Measurements from ENCODE around the gene CORO6. TPM values are rescaled to one million over a fixed set of nuclear protein-coding genes. Genes with fewer than 3 reads are reported as not detected.
A peak's percentile ranks its signal among the peaks of the same experiment; 100 is the strongest.

Gene CORO6
- total RNA-seq, 1 experiment from 2014 or later: 2.3 TPM

DNA sequence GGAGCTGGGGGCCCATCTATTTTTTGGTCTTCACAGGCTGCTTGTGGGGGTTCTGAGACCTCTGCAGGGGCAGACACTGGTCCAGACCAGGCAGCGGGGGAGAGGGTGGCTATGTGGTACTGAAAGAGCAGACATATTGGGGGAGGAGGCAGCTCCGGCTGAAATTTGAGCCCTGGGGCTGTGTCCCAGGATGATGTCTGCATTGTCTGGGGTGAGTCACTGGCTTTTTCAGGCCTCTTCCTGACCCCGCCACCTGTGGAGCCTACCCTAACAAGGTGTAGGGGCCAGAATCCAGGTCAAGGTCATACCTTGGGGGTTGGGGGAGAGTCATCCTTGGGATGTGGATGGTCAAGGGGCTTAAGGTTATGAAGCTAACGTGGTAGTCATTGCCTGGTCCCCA is 2.4 kb downstream of the CORO6 start:
- no peak overlapping the region for H4K8ac ChIP-seq (replicated peaks; ENCODE audit: insufficient read length, low read depth, low read length)
- no peak overlapping the region for H2BK12ac ChIP-seq (ENCODE audit: insufficient read length, low read depth, low read length)
- H2BK20ac ChIP-seq (ENCODE audit: low read depth, low read length, poor library complexity, severe bottlenecking): no peak overlapping the region
- H3K27me3 ChIP-seq (ENCODE audit: insufficient read depth, low read length): peaks cover 11% of the 10 kb centered on the region
- H2BK15ac ChIP-seq (ENCODE audit: low read depth, low read length): no peak overlapping the region
- H3K4me2 ChIP-seq (ENCODE audit: insufficient read depth, insufficient read length, low read length): no peak overlapping the region
- no peak overlapping the region for H3K4ac ChIP-seq (ENCODE audit: low read depth, low read length)
- peak; percentile 72 for DNase-seq
- H3K36me3 Mint-ChIP-seq (ENCODE audit: insufficient read depth in 1 of 3, low read depth in 3 of 3): no peaks in the 10 kb centered on the region; a peak in 1 of 7 replicates
- H2BK5ac ChIP-seq (ENCODE audit: insufficient read length, low read length): no peak overlapping the region
- no peaks in the 10 kb centered on the region for H4K20me1 ChIP-seq (ENCODE audit: control insufficient read depth, insufficient read depth, insufficient read length)
- peaks cover 48 to 71% of the 10 kb centered on the region in 2 experiments for H3K4me1 Mint-ChIP-seq
- no peak overlapping the region for H2AK5ac ChIP-seq (ENCODE audit: insufficient read length, low read length)
- TF ChIP-seq, protein P1, sequence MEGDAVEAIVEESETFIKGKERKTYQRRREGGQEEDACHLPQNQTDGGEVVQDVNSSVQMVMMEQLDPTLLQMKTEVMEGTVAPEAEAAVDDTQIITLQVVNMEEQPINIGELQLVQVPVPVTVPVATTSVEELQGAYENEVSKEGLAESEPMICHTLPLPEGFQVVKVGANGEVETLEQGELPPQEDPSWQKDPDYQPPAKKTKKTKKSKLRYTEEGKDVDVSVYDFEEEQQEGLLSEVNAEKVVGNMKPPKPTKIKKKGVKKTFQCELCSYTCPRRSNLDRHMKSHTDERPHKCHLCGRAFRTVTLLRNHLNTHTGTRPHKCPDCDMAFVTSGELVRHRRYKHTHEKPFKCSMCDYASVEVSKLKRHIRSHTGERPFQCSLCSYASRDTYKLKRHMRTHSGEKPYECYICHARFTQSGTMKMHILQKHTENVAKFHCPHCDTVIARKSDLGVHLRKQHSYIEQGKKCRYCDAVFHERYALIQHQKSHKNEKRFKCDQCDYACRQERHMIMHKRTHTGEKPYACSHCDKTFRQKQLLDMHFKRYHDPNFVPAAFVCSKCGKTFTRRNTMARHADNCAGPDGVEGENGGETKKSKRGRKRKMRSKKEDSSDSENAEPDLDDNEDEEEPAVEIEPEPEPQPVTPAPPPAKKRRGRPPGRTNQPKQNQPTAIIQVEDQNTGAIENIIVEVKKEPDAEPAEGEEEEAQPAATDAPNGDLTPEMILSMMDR (conservative IDR thresholded peaks at IDR 0.05): no peak
- H3K4me3 Mint-ChIP-seq: peak overlapping the region in 1 of 2 experiments; percentile 40; a peak in 1 of 5 replicates
- no peak overlapping the region for H2AFZ ChIP-seq (ENCODE audit: low read length)
- no peaks in the 10 kb centered on the region for H3K79me1 ChIP-seq (ENCODE audit: insufficient read depth, low read depth, low read length, poor library complexity, severe bottlenecking)
- H3K56ac ChIP-seq (ENCODE audit: insufficient read length, low read depth, low read length): no peak overlapping the region
- WGBS (ENCODE audit: extremely low coverage, insufficient read length, low lambda C conversion rate): no CpG with 5 or more reads among the region's 4 CpGs
- no peak overlapping the region for H4K5ac ChIP-seq (ENCODE audit: insufficient read length, low read depth, low read length)
- no peaks in the 10 kb centered on the region for H3K9me3 ChIP-seq (ENCODE audit: control insufficient read depth, low read depth, low read length)
- no peak overlapping the region for H3K9ac ChIP-seq (ENCODE audit: extremely low read depth, insufficient read length, low read length)
- H3K18ac ChIP-seq (ENCODE audit: insufficient read length, low read depth, low read length): no peak overlapping the region
- H3T11ph ChIP-seq (ENCODE audit: low read length): no peak overlapping the region
- H3K9me3 Mint-ChIP-seq: no peaks in the 10 kb centered on the region
- H3K27ac ChIP-seq (ENCODE audit: insufficient read length, low read depth, low read length): no peak overlapping the region
- H3K27ac Mint-ChIP-seq: no peak overlapping the region
- no peaks in the 10 kb centered on the region for H3K79me2 ChIP-seq (ENCODE audit: insufficient read depth, low read length)
- no peak overlapping the region for H4K91ac ChIP-seq (ENCODE audit: insufficient read length, low read depth, low read length)
- H3K27me3 Mint-ChIP-seq (ENCODE audit: low read depth): peaks cover 80% of the 10 kb centered on the region
- peaks cover 5% of the 10 kb centered on the region; the same call in 1 of the 2 replicates for H3K4me1 ChIP-seq (ENCODE audit: insufficient read depth, low read length)
- H3K23ac ChIP-seq (ENCODE audit: insufficient read length, low read depth, low read length): no peak overlapping the region
- H3K23me2 ChIP-seq (ENCODE audit: insufficient read length, low read depth, low read length, poor library complexity, severe bottlenecking): peaks cover 18% of the 10 kb centered on the region
- H2BK120ac ChIP-seq (ENCODE audit: low read depth, low read length, poor library complexity, severe bottlenecking): no peak overlapping the region
- H3K14ac ChIP-seq (ENCODE audit: insufficient read depth, low read length): no peak overlapping the region
